ENCODE results near the gene S1PR1. TPM values are rescaled to one million over a fixed set of nuclear protein-coding genes. Genes with fewer than 3 reads are reported as not detected.

Gene S1PR1
- total RNA-seq, 1 experiment from 2014 or later = 0.24 TPM

- Histone ChIP-seq H3K23me2 (ENCODE audit: insufficient read length, low read depth, low read length, poor library complexity, severe bottlenecking) (no peaks in the 10 kb centered on the region), H2BK120ac (ENCODE audit: low read depth, low read length, poor library complexity, severe bottlenecking) (no peak overlapping the region), H4K8ac (replicated peaks; ENCODE audit: insufficient read length, low read depth, low read length) (no peak overlapping the region), H3T11ph (ENCODE audit: low read length) (no peak overlapping the region), H3K14ac (ENCODE audit: insufficient read depth, low read length) (no peak overlapping the region), H3K79me2 (ENCODE audit: insufficient read depth, low read length) (no peaks in the 10 kb centered on the region), H2AK5ac (ENCODE audit: insufficient read length, low read length) (no peak overlapping the region), H4K5ac (ENCODE audit: insufficient read length, low read depth, low read length) (no peak overlapping the region), H2BK20ac (ENCODE audit: low read depth, low read length, poor library complexity, severe bottlenecking) (no peak overlapping the region), H3K4me2 (ENCODE audit: insufficient read depth, insufficient read length, low read length) (no peak overlapping the region), H3K9ac (ENCODE audit: extremely low read depth, insufficient read length, low read length) (no peak overlapping the region), H2AFZ (ENCODE audit: low read length) (no peak overlapping the region), H4K91ac (ENCODE audit: insufficient read length, low read depth, low read length) (no peak overlapping the region), H3K56ac (ENCODE audit: insufficient read length, low read depth, low read length) (no peak overlapping the region), H3K4ac (ENCODE audit: low read depth, low read length) (no peak overlapping the region), H2BK5ac (ENCODE audit: insufficient read length, low read length) (no peak overlapping the region), H4K20me1 (ENCODE audit: control insufficient read depth, insufficient read depth, insufficient read length) (no peaks in the 10 kb centered on the region), H3K18ac (ENCODE audit: insufficient read length, low read depth, low read length) (no peak overlapping the region), H3K27ac (ENCODE audit: insufficient read length, low read depth, low read length) (no peak overlapping the region), H2BK15ac (ENCODE audit: low read depth, low read length) (no peak overlapping the region), H3K23ac (ENCODE audit: insufficient read length, low read depth, low read length) (no peak overlapping the region), H2BK12ac (ENCODE audit: insufficient read length, low read depth, low read length) (no peak overlapping the region), H3K4me1 (ENCODE audit: insufficient read depth, low read length) (no peaks in the 10 kb centered on the region), H3K79me1 (ENCODE audit: insufficient read depth, low read depth, low read length, poor library complexity, severe bottlenecking) (no peaks in the 10 kb centered on the region), H3K27me3 (ENCODE audit: insufficient read depth, low read length) (no peaks in the 10 kb centered on the region), H3K9me3 (ENCODE audit: control insufficient read depth, low read depth, low read length) (no peaks in the 10 kb centered on the region)
- H3K27ac Mint-ChIP-seq = no peak overlapping the region
- no peak for DNase-seq
- no CpG with 5 or more reads among the region's 5 CpGs for WGBS (ENCODE audit: extremely low coverage, insufficient read length, low lambda C conversion rate)
- H3K27me3 Mint-ChIP-seq (ENCODE audit: low read depth) = no peaks in the 10 kb centered on the region; the same call in 1 of the 2 replicates
- H3K9me3 Mint-ChIP-seq = no peaks in the 10 kb centered on the region
- no peaks in the 10 kb centered on the region for H3K36me3 Mint-ChIP-seq (ENCODE audit: insufficient read depth in 1 of 3, low read depth in 3 of 3)
- TF ChIP-seq CTCF (conservative IDR thresholded peaks at IDR 0.05) = no peak
- H3K4me1 Mint-ChIP-seq = peaks cover 5% of the 10 kb centered on the region in 2 experiments; a peak in 1 of 4 replicates
- H3K4me3 Mint-ChIP-seq = no peak overlapping the region
Observed at GRCh38 chr1:101284622-101285218, 47.9 kb downstream of the S1PR1 start.

All from H9 (cell line).